HG03135 (cell line): ENCODE results near the gene ABHD12.
"Not testable (repeated sequence)": the region's sequence is repeated elsewhere in the genome, so short reads cannot be mapped to it uniquely, and the experiment has no call there.

Experiments used
- ATAC-seq: cut with Tn5 transposase; IDR thresholded peaks from one replicate; pipeline ENCODE4 v1.9.1; 2021; ENCODE audit warnings: mild to moderate bottlenecking, moderate library complexity; ENCODE audit not compliant: unreplicated experiment

ABHD12 gene

GRCh38 chr20:25269057-25269832 lies 121.4 kb downstream of the ABHD12 start:
- ATAC-seq = no peak

- not testable (repeated sequence) for ATAC-seq
Observed at GRCh38 chr20:25260770-25261437, 129.7 kb downstream of the ABHD12 start.

- no peak for ATAC-seq
Observed at GRCh38 chr20:25259788-25260254, 130.8 kb downstream of the ABHD12 start.

- no peak for ATAC-seq
Observed at GRCh38 chr20:25259358-25259757, 131.3 kb downstream of the ABHD12 start.

GRCh38 chr20:25258828-25259227 lies 131.8 kb downstream of the ABHD12 start:
- no peak for ATAC-seq

GRCh38 chr20:25258476-25258805 lies 132.2 kb downstream of the ABHD12 start:
- no peak for ATAC-seq

- ATAC-seq = no peak
Observed at GRCh38 chr20:25257756-25258475, 132.7 kb downstream of the ABHD12 start.

- no peak for ATAC-seq
Observed at GRCh38 chr20:25257130-25257529, 133.5 kb downstream of the ABHD12 start.

- ATAC-seq = no peak
Observed at GRCh38 chr20:25256226-25256859, 134.3 kb downstream of the ABHD12 start.

GRCh38 chr20:25254986-25255680 lies 135.5 kb downstream of the ABHD12 start:
- ATAC-seq = no peak

GRCh38 chr20:25254571-25254970 lies 136.1 kb downstream of the ABHD12 start:
- no peak for ATAC-seq

- no peak for ATAC-seq
Observed at GRCh38 chr20:25253606-25254275, 136.9 kb downstream of the ABHD12 start.

GRCh38 chr20:25252686-25253421 lies 137.8 kb downstream of the ABHD12 start:
- no peak for ATAC-seq

GRCh38 chr20:25252230-25252651 lies 138.4 kb downstream of the ABHD12 start:
- no peak for ATAC-seq

- ATAC-seq = no peak
Observed at GRCh38 chr20:25251558-25251957, 139.1 kb downstream of the ABHD12 start.

- no peak for ATAC-seq
Observed at GRCh38 chr20:25251019-25251418, 139.6 kb downstream of the ABHD12 start.

- no peak for ATAC-seq
Observed at GRCh38 chr20:25250508-25250907, 140.1 kb downstream of the ABHD12 start.
